MCF 10A (cell line): Measurements from ENCODE around the gene OTOF. TPM values are rescaled to one million over a fixed set of nuclear protein-coding genes. Genes with fewer than 3 reads are reported as not detected.

Experiments
- BruUV-seq: library from RNA; stranded (reverse); fragments of 400-500 nt; replicated peaks from 2 replicates; lab custom pipeline; 2021; lab: Mats Ljungman, UMichigan
- CTCF ChIA-PET: fragments of 300-600 bp; sonication (Branson Sonifier 250); formaldehyde crosslinking; extraction: SDS; loops from one replicate; lab custom pipeline; 2021; ENCODE audit warnings: antibody characterized with exemption, inconsistent platforms; lab: Yijun Ruan, JAX
- POLR2A ChIA-PET: fragments of 300-600, 350-650 bp; sonication (Branson Sonifier 250); formaldehyde crosslinking; extraction: SDS; loops from one replicate; lab custom pipeline; 2020; ENCODE audit warnings: antibody characterized with exemption, inconsistent platforms; lab: Yijun Ruan, JAX
- DNase-seq: peaks from one replicate; pipeline ENCODE4 v3.0.0-alpha.2; 2018; ENCODE audit not compliant: unreplicated experiment
- H3K27ac Mint-ChIP-seq: one replicate; pipeline ENCODE4 v1.8.0; 2022; ENCODE audit warnings: mild to moderate bottlenecking, low read depth, mixed read lengths; ENCODE audit not compliant: unreplicated experiment
- H3K27me3 Mint-ChIP-seq: one replicate; pipeline ENCODE4 v1.8.0; 2022; ENCODE audit warnings: mixed read lengths; ENCODE audit not compliant: insufficient read depth, unreplicated experiment
- H3K36me3 Mint-ChIP-seq: one replicate; pipeline ENCODE4 v1.8.0; 2022; ENCODE audit warnings: mild to moderate bottlenecking, moderate library complexity, mixed read lengths; ENCODE audit not compliant: insufficient read depth, unreplicated experiment
- H3K4me1 Mint-ChIP-seq: one replicate; pipeline ENCODE4 v1.8.0; 2022; ENCODE audit warnings: mixed read lengths; ENCODE audit not compliant: insufficient read depth, unreplicated experiment
- H3K4me3 Mint-ChIP-seq: one replicate; pipeline ENCODE4 v1.8.0; 2022; ENCODE audit warnings: mild to moderate bottlenecking, moderate library complexity, mixed read lengths; ENCODE audit not compliant: unreplicated experiment
- H3K9me3 Mint-ChIP-seq: one replicate; pipeline ENCODE4 v1.8.0; 2022; ENCODE audit warnings: mixed read lengths; ENCODE audit not compliant: unreplicated experiment
- CTCF ChIP-seq: fragments of 200-600 bp; IDR thresholded peaks from one replicate; pipeline ENCODE4 v1.8.0; 2022; ENCODE audit warnings: antibody characterized with exemption, mild to moderate bottlenecking; ENCODE audit not compliant: unreplicated experiment
- intact Hi-C: fragments of 100-400 bp; cut with micrococcal nuclease; formaldehyde crosslinking; loops from 2 replicates; pipeline ENCODE4 v1.14.1; 2022
- total RNA-seq: library from RNA; stranded (reverse); gene quantifications from 2 replicates; pipeline ENCODE4 v1.2.3, GENCODE V29; 2022

The OTOF gene
- total RNA-seq, 1 experiment from 2014 or later, result not detected

- no TSS peak for BruUV-seq
- no peak for DNase-seq
- no peak overlapping the region for H3K4me3 Mint-ChIP-seq
- no peak overlapping the region for H3K27ac Mint-ChIP-seq
- no peaks in the 10 kb centered on the region for H3K9me3 Mint-ChIP-seq
- no peaks in the 10 kb centered on the region for H3K36me3 Mint-ChIP-seq
- intact Hi-C loops, result no loop called here
- ChIA-PET POLR2A (interaction anchor here (0.7 kb wide), 1 partner anchor 40 kb away, joined by 4 read pairs; no protein-coding TSS in a partner anchor), CTCF (interaction anchor here (0.7 kb wide), 1 partner anchor 1162 kb away, joined by 3 read pairs; no protein-coding TSS in a partner anchor)
- no peaks in the 10 kb centered on the region for H3K4me1 Mint-ChIP-seq
- peaks cover 11% of the 10 kb centered on the region for H3K27me3 Mint-ChIP-seq
- TF ChIP-seq CTCF, result no peak
These were observed 21.3 kb downstream of the OTOF start for GRCh38 chr2:26456440-26457250.

DNA sequence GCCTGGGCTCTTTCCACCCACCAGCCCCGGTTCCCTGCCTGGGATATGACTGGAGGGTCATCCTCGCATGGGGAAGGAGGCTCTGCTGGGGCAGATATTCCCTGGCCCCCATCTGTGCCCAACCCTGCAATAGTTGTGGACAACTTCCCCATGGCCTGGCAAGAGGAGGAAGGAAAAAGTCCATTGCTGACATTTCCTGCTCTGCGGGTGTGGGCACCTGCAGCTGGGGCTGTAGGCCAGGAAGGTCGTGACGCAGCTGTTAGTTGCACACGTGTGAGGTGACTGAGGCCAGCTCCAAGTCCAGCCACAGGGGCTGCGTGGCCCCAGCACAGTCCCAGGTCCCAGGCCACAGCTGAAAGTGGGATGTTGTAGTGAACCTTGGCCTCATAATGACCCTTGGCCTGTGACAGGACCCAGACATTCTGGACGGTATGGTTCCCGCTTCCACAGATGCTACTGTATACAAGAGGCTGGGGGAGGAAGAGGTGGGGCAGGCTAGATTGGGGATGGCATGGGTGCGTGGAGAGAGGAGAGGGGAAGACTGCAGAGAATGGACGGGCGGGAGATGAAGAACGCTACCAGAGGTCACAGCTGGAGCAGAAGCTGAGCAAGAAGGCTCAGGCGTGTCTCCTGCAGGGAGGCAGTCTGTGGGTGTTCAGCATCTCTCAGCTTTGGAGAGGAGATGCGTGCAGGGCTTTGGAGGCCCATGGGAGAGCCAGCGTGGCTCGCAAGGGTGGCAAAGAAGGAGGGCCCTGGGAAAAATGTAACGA is 22.1 kb downstream of the OTOF start:
- DNase-seq, result no peak
- POLR2A ChIA-PET, result no interaction called here
- CTCF ChIA-PET, result interaction anchor here (0.7 to 1.2 kb wide), 2 partner anchors 130 to 1162 kb away, joined by 3 read pairs; no protein-coding TSS in a partner anchor
- H3K36me3 Mint-ChIP-seq, result no peaks in the 10 kb centered on the region
- BruUV-seq, result no TSS peak
- H3K27me3 Mint-ChIP-seq, result peaks cover 11% of the 10 kb centered on the region
- no peak overlapping the region for H3K4me3 Mint-ChIP-seq
- no peaks in the 10 kb centered on the region for H3K4me1 Mint-ChIP-seq
- TF ChIP-seq CTCF, result no peak
- H3K27ac Mint-ChIP-seq, result no peak overlapping the region
- intact Hi-C loops, result no loop called here
- no peaks in the 10 kb centered on the region for H3K9me3 Mint-ChIP-seq

GRCh38 chr2:26455037-26455669 is 22.8 kb downstream of the OTOF start:
- Mint-ChIP-seq H3K4me3 (no peak overlapping the region), H3K27me3 (peaks cover 11% of the 10 kb centered on the region), H3K27ac (no peak overlapping the region), H3K36me3 (no peaks in the 10 kb centered on the region), H3K4me1 (no peaks in the 10 kb centered on the region), H3K9me3 (no peaks in the 10 kb centered on the region)
- ChIA-PET CTCF (interaction anchor here (1.2 kb wide), 1 partner anchor 130 kb away, joined by 3 read pairs; no protein-coding TSS in a partner anchor), POLR2A (no interaction called here)
- TF ChIP-seq CTCF, result no peak
- intact Hi-C loops, result no loop called here
- no peak for DNase-seq
- no TSS peak for BruUV-seq
